GM21360 (cell line): ENCODE results near the gene ICOSLG.
"Not testable (repeated sequence)": the region's sequence is repeated elsewhere in the genome, so short reads cannot be mapped to it uniquely, and the experiment has no call there.

Experiments
- ATAC-seq: cut with Tn5 transposase; IDR thresholded peaks from one replicate; pipeline ENCODE4 v1.9.1; 2021; ENCODE audit warnings: mild to moderate bottlenecking, moderate library complexity; ENCODE audit not compliant: unreplicated experiment

The ICOSLG gene, protein sequence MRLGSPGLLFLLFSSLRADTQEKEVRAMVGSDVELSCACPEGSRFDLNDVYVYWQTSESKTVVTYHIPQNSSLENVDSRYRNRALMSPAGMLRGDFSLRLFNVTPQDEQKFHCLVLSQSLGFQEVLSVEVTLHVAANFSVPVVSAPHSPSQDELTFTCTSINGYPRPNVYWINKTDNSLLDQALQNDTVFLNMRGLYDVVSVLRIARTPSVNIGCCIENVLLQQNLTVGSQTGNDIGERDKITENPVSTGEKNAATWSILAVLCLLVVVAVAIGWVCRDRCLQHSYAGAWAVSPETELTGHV

DNA sequence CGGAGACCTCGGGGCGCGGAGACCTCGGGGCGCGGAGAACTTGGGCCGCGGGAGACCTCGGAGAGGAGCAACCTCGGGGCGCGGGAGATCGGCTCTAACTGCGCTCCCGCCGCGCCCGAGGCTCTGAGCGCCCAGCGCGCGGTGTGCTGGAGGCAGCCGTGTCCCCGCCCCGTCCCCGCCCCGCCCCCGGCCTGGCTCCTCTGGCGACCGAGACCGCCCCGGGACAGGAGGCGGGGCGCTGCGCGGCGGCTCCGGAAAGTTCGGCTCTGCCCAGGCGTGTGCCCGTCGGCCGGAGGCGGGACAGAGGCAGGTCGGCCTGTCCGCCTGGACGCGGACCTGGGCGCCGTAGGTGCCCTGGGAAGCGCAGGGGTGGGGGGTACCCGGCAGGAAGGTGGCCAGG, at the start of gene ICOSLG:
Gene ICOSLG (minus strand): TSS at position 102 of the 400 bp plus-strand sequence. CDS start 126 bp downstream, outside the sequence.
- not testable (repeated sequence) for ATAC-seq

DNA sequence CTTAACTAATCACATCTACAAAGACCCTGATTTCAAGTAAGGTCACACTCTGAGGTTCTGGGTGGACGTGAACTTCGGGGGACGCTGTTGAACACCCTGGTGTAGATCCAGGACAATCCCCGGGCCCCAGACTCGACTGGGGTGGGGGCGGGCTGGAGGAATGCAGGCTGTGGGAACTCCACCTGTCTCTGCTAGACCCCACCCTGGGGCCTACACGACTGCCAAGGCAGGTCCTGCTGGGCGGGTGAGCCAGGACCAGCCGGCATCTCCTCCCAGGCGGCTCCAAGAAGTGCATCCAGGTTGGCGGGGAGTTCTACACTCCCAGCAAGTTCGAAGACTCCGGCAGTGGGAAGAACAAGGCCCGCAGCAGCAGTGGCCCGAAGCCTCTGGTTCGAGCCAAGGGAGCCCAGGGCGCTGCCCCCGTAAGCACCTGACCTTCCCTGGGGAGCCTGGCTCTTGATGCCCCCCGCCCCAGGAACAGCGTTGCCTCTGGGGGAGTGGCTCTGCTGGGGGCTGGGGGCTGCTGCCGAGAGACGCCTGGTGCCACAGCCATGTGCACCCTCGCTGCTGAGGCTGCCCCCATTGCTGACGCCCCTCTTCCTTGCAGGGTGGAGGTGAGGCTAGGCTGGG, 48.8 kb upstream of the ICOSLG start:
- no peak for ATAC-seq

DNA sequence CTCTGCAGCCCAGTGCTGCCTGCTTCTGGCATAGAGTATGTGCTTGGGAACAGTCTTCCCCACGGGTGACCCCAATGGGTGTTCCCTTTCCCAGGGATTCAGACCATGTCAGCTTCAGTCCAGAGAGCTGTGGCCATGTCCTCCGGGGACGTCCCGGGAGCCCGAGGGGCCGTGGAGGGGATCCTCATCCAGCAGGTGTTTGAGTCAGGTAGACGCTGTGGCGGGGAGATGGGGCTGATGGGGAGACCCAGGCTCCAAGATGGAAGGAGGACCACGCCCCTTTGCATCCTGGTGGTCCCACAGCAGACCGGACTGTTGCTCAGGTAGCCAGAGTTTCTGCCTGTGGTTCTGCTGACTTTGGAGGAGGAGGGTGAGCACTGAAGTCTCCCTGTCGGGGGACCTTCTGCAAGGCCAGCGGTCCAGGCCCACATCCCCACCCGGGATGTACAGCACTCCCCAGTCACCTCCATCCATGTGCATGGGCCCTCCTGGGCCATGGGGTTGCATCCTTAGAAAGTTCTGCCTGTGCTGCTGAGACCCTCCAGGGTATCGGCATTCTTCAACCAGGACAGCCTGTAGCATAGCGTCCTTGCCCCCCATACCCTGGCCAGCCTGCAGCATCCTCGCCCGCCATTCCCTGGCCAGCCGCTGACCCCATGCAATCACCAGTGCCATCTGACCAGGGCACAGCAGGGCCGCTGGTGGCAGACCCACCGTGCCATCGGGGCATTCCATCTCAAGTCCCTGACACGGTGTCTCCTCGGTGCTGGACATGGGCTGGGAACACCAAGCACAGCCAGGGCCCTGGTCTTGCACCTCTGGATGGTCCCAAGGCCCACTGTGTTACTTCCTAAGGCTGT, 47.7 kb upstream of the ICOSLG start:
- no peak for ATAC-seq

DNA sequence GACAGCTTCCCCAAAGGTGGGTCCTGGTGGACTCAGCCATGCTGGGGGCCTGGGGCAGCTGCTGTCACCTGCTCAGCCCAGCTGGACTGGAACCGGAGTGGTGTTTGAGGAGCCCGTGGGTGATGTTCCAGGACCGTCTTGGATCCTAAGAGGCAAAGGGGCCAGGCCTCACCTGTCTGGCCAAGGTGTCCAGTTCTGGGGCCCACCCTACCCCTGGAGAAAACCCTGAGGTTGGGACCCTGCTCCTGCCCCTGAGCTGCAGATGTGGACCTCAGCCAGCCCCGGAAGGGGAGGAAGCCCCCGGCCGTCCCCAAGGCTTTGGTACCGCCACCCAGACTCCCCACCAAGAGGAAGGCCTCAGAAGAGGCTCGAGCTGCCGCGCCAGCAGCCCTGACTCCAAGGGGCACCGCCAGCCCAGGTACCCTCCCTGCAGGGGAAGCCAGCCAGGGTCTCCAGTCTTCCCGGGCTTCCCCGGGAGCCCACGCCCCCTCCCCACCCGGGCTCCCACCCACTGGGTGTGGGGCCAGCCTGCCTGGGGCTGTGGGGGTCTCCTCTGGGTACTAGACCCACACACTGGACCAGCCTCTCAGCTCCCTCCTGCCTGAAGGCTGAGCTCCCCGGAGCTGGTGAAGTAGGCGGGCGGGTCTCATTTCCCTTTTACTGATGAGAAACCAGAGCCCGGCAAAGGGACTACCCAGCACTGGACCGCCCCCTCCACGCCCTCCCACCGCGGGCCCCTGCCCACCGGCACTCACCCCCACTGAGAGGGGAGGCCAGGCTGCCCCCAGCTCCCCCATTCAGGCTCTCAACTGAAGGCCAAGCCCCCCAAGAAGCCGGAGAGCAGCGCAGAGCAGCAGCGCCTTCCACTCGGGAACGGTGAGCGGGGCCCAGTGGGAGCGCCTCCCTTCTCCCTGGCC, 46.2 kb upstream of the ICOSLG start:
- no peak for ATAC-seq

DNA sequence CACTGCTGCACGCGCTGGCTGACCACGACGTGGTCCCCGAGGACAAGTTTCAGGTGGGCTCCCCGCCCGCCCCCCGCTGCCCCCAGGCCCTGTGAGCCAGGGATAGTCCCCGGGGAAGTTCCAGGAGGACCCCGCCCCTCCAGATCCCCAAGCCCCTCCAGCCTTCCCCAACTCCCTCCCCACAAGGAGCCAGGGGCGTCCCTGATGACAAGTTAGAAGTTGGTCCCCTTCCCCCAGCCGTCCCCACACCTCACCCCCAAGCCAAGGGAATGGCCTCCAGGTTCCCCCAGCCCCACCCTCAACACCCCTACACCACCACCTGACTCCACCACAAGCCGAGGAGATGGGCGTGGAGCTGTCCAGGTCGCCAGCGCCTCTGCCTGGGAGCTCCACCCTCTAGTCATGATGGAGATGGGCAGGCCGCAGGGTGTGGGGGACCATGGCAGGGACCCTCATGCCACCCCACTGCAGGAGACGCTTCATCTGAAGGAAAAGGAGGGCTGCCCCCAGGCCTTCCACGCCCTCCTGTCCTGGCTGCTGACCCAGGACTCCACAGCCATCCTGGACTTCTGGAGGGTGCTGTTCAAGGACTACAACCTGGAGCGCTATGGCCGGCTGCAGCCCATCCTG, 45.5 kb upstream of the ICOSLG start:
- ATAC-seq: no peak

DNA sequence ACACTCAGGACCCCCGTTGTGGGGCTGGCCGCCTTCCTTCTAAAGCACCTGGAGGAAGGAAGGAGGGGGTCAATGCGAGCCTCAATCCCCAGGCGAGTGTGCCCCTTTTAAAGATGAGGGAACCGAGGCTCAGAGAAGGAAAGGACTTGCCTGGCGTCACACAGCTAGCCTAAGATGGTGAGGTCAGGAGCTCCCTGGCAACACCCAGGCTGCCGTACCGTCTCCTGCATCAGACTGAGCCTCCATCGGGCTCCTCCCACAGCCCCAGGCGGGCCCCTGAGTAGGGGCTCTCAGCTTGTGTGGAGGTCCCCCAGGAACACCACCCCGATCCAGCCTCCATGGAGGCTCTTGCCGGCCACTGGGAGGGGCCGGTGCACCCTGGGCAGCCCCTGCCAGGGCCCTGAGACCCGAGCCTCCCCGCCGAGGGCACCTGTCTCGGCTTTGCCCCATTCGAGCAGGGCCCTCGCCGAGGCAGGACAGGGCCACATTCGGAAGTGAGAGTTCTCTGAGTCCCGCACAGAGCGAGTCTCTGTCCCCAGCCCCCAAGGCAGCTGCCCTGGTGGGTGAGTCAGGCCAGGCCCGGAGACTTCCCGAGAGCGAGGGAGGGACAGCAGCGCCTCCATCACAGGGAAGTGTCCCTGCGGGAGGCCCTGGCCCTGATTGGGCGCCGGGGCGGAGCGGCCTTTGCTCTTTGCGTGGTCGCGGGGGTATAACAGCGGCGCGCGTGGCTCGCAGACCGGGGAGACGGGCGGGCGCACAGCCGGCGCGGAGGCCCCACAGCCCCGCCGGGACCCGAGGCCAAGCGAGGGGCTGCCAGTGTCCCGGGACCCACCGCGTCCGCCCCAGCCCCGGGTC, 44.6 kb upstream of the ICOSLG start, which contains the start of gene AIRE:
Gene AIRE (plus strand): TSS at position 739 of the 855 bp plus-strand sequence. CDS start 131 bp downstream, outside the sequence.
- ATAC-seq: no peak

DNA sequence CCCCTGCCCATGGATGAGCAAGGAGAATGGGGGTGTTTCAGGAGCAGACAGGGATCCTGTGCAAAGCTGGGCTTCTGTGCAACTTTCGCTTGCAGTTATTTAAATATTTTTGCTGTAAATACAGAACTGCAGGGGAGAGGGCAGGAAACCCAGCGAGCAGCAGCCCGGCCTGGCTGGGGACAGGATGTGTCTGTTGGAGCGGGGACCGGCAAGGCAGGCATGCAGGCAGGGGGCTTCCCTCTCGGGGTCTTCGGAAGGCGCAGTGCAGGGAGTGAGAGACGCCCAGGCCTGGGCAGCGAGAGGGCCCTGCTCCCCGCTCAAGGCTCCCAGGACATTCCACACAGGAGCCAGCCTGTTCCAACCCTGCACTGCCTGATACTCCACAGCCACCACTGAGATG, 43.2 kb upstream of the ICOSLG start:
- no peak for ATAC-seq

DNA sequence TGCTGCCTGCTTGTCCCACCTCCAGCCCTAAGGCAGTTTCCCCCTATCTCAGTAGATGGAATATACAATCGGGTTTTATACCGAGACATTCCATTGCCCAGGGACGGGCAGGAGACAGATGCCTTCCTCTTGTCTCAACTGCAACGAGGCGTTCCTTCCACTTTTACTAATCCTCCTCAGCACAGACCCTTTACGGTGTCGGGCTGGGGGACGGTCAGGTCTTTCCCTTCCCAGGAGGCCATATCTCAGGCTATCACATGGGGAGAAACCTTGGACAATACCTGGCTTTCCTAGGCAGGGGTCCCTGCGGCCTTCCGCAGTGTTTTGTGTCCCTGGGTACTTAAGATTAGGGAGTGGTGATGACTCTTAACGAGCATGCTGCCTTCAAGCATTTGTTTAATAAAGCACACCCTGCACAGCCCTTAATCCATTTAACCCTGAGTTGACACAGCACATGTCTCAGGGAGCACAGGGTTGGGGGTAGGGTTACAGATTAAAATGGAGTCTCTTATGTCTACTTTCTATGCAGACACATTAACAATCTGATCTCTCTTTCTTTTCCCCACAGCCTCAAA, 42.6 kb upstream of the ICOSLG start:
- ATAC-seq: not testable (repeated sequence)

DNA sequence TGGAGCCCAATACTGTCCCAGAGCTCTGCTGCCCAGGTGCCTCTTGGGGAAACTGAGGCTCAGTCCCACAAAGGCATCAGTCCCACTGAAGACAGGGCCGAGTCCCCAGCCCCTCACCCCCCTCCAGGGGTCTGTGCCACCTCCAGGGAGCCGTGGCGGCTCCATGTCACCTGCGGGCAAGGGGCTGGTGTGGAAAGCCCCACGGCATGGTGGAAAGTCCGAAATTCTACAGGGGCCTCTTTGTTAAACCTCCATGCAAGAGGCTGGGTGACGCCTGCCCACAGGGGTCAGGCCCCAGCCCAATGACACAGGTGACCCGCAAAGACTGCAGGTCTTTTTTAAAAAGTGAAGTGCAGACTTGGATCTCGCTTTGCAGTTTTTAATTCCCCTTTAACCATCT, 41.6 kb upstream of the ICOSLG start:
- ATAC-seq: no peak

DNA sequence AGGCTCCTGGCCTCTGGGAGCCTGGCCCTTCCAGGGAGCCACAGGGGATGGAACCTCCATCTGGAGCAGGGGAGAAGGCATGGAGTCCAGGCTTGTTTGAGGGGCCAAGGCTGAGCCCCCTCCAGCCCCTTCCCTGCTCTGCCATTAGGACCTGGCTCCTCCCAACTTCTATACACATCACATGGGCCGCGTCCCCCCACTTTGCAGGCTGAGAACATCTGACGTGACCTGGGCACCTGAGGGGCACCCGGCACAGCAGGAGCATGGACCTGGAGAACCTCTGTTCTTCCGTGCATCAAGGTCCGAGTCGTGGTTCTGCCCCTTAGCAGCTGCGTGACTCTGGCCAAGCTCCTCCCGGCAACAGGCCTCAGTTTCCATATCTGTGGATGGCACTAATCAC, 41.1 kb upstream of the ICOSLG start:
- ATAC-seq: no peak

DNA sequence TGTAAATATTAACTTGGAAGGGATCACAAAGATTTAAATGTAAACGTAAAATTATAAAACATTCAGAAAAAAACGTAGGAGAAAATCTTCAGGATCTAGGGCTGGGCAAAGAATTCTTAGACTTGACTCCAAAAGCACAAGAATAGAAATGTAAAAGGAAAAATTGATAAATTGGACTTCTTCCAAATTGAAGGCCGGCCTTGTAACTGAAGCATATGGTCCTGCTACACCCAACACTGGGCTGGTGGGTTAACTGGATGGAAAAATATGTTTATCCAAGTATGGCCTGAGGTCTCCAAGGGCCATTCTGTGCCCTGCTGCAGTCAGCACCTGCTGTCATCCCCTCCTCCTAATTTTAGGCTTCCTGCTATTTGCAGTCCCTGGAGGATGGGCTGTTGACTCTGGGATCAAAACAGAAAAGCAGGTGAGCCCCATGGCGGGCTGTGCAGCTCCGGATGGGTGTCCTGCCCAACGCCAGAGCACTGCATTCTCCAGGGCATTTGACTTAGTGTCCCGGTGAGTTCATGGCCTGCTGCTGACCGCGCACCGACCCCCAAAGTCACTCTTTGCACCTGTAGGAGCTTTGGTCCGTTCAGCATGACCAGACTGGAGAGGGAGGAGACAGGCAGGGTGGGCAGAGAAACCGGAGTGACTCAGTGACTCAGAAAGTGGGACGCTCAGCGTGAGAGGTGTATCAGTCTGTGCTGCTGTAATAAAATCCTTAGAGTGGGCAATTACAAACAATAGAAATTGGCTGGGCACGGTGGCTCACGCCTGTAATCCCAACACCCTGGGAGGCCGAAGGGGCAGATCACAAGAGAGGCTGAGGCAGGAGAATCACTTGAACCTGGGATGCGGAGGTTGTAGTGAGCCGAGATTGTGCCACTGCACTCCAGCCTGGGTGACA, 38.9 kb upstream of the ICOSLG start:
- no peak for ATAC-seq

DNA sequence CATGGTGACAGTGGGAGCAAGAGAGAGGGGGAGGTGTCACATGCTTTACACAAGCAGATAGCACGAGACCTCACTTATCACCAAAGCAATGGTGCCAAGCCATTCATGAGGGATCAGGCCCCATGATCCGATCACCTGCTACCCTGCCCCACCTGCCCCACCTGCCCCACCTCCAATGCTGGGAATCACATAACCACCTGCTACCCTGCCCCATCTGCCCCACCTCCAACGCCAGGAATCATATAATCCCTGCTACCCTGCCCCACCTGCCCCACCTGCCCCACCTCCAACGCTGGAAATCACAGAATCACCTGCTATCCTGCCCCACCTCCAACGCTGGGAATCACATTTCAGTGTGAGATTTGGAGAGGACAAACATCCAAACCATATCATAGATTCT, 34.3 kb upstream of the ICOSLG start:
- ATAC-seq: no peak

DNA sequence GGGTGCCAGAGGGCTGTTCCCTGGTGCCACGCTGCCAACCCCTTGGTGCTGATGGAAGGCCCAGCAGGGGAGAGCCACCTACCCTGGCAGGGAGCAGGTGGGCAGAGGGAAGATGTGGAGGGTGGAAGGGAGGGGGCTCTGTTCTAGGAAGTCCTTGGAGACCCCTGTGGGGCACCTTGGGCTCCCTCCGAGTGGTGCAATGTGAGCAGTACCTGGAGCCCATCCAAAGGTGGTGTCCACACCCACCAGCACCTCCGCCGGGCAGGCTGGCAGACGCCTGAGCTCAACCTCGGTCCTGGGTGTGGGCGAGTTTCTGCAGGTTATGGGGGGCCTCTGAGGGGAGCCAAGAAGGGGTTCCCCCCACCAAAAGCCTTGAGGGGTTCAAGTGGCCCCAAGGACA, 32.3 kb upstream of the ICOSLG start:
- no peak for ATAC-seq

DNA sequence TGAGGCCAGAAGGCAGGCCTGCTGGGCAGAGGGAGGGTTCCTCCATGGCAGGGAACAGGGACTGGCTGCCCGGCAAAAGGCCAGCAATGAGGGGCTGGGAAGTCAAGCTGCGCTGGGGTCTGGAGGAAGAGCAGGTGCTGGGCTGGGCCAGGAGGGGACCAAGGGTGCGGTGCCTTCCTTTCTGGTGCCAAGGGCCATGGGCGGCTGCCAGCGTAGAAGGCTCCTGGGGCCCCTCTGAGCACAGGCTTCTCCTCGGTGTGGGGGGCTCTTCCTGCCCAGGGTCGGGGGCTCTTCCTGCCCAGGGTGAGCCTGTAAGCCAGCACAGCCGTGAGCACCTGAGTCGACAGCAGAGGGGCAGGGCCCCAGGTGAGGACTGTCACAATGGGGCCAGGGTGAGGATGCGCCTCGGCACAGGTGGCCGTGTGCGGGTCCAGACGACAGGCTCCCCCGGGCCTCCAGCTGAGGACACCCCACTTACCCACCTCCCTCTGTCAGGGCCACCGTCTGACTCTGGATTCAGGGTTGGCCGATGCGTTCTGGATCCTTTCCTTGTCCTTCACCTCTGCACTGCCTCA, 31.6 kb upstream of the ICOSLG start:
- no peak for ATAC-seq

DNA sequence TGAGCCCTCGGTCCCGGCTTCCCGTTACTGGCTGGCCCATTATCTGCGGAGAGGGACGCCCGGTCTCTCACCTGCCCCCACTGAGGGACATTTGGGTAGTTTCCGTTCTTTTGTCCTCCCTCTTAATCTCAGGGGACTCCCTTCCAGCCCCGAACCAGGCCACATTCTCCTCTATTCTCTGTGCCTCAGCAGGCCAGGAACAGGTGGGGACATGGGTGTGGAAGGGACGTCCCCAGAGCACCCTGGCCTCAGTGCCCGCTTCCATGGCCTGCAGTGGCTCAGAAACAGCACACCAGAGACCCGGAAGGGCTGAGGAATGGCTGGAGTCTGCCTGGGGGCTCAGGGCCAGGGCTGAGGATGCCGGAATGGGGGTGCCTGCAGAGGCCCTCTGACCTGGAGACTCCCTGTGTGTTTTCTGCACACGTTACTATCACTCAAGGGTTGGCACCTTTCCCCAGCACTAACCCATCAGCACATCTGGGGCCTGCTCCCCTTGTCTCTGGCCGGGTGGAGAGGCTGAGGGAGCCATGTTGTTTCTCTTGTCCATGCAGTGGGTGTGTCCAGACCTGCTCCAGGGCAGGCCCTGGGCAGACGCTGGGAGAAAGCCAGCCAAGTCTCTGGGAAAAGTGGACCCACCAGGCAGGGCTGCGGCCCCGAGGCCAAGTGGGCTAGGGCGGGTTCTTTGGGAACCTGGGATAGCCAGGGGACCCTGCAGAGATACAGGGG, 31.0 kb upstream of the ICOSLG start:
- no peak for ATAC-seq

DNA sequence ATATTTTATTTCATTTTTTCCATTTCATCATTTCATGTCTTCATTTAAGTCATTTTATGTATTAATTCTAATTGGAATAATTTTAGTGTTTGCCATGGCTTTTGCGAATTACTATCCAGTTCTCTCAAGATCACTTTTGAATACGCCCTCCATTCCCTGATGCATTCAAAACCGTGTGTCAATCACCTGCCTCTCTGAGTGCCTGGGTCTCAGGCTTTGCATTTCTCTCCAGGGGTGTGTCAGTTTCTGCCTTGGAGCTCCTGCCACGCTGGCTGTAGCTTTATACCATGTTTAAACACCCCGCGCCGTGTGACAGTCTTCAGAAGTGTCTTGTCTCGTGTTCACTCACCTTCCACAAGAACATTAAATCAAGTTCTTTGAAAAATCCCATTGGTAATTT, 28.3 kb upstream of the ICOSLG start:
- no peak for ATAC-seq

DNA sequence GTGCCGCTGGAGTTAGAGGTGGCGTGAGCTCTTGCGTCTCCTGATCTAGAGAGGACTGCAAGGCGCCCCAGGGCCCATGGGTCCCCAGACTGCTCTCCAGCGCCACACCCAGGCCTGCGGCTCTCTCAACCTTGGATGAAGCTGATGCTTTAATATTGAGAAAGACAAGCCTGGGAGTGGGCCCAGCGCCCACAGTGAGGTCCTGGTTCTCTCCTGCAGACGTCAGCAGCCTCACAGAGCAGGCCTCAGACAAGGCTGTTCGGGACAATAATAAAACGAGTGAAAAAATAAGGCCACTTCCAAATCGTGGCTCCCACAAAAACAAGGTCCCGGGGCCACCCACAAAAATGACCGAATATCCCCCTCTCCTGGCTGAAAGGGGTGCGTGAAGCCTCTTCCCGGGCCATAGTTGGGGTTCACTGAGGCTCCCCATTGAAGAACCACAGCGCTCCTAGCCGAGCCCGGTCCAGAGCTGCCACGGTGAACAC, 27.0 kb upstream of the ICOSLG start:
- no peak for ATAC-seq
